Psoas muscle (tissue), 8 donors: ENCODE data around the gene TGDS. TPM values are rescaled to one million over a fixed set of nuclear protein-coding genes. Genes with fewer than 3 reads are reported as not detected.

ENCODE experiments used
- ATAC-seq, 4 donors: fragments of 200-7000 bp; cut with Tn5 transposase; one replicate each; pipeline ENCODE4 v1.9.1; 2020; ENCODE audit warnings: moderate library complexity in 3 of 4, mild to moderate bottlenecking in 2 of 4
- DNase-seq, 2 donors: peaks; one replicate each; pipeline ENCODE4 v3.0.0-alpha.2; 2020
- H3K27ac ChIP-seq: fragments of 200-600 bp; one replicate; pipeline ENCODE4 v1.8.0; 2022
- H3K27me3 ChIP-seq, 3 donors: fragments of 200-600 bp in 1 of 3; one replicate each; pipeline versions ENCODE4 v1.6.1 to v1.8.0; 2013 to 2022; ENCODE audit warnings: low read length in 2 of 3, mild to moderate bottlenecking in 2 of 3, moderate library complexity in 1 of 3; ENCODE audit not compliant: insufficient read depth in 3 of 3
- H3K36me3 ChIP-seq, 2 donors: fragments of 200-600 bp in 1 of 2; one replicate each; pipeline versions ENCODE4 v1.6.1 to v1.8.0; 2013 to 2022; ENCODE audit warnings: low read depth in 1 of 2, mild to moderate bottlenecking in 1 of 2, moderate library complexity in 1 of 2; ENCODE audit not compliant: insufficient read depth in 1 of 2
- H3K4me1 ChIP-seq: fragments of 200-600 bp; one replicate; pipeline ENCODE4 v1.8.0; 2022
- H3K4me3 ChIP-seq: fragments of 200-600 bp; one replicate; pipeline ENCODE4 v1.8.0; 2022; ENCODE audit warnings: mild to moderate bottlenecking
- H3K9me3 ChIP-seq: fragments of 200-600 bp; one replicate; pipeline ENCODE4 v1.8.0; 2022
- CTCF ChIP-seq: fragments of 200-600 bp; IDR thresholded peaks from one replicate; pipeline ENCODE4 v1.8.0; 2022; ENCODE audit warnings: antibody characterized with exemption
- WGBS, 3 donors: extraction: QIAGEN DNeasy Blood & Tissue Kit; methylation state at CpG; one replicate each; pipeline versions ENCODE4 v1.1.6 to v1.1.7; 2013; 5-methylcytosine and 5-hydroxymethylcytosine counted together
- intact Hi-C, 2 donors: fragments of 100-400 bp; cut with DNase I; formaldehyde crosslinking; loops; one replicate each; pipeline versions ENCODE4 v1.11.0 to v1.14.2; 2022
- polyA plus RNA-seq, 3 donors: library from polyadenylated mRNA; stranded (reverse); fragments of 200-250 nt; gene quantifications; one replicate each; pipeline ENCODE4 v1.2.3, GENCODE V29; 2013
- total RNA-seq, 4 donors: library from RNA; stranded (reverse); fragmentation: NEBNext Ultra II Directional in 2 of 4; extraction: Animal tissue kit (Norgen Biotek cat#: 25700) in 2 of 4; gene quantifications; one replicate each; pipeline versions ENCODE4 v1.2.1 to v1.2.4, GENCODE V29; 2021 to 2023
- donor health status: healthy with polysubstance abuse.
- donor health status: DM: no; HTN: no; CAD: no; lungs with moderate emphysema.
- donor health status: Bipolar disorder and iron deficiency.
- donor health status: healthy.
- donor health status: DM: yes; HTN: yes; CAD: no.
- donor health status: DM: no; HTN: no; CAD: no.
- donor health status: DM: no; HTN: no; CAD: no.
- donor health status: DM: yes; HTN: yes; CAD: no.

Gene TGDS
- total and polyA plus RNA-seq, 7 donors, result 2.4 to 6.2 (median 3.4) TPM

DNA sequence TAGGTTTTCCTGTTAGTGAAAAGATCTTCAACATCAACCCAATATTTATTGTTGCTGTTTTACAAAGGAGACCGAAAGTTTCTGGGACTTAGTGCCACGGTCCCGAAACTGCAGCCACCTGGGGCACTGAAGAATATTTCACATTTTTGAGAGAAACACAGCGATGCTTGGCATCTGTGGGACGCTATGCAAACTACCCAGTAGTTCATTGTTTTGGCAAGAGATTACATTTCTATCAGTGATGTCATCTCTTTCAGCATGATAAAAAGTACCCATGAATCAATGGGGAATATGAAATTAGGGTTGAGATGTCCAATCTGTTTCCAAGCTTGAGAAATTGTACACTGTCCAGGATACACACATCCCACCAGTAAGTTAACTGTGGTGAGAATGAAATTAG is 43.9 kb downstream of the TGDS start:
- intact Hi-C loops, result no loop called here
- DNase-seq, result no peak
- no peak for ATAC-seq
- TF ChIP-seq CTCF, result no peak
- H3K4me1 ChIP-seq, result peaks cover 7% of the 10 kb centered on the region
- H3K27me3 ChIP-seq, result no peaks in the 10 kb centered on the region
- H3K36me3 ChIP-seq, result no peaks in the 10 kb centered on the region
- H3K9me3 ChIP-seq, result no peaks in the 10 kb centered on the region
- 50 to 68% (median 59%) methylated on average over 5 of the region's 5 CpGs for WGBS, 3 donors
- no peak overlapping the region for H3K27ac ChIP-seq
- H3K4me3 ChIP-seq, result no peak overlapping the region

GRCh38 chr13:94550062-94550738 is 45.8 kb downstream of the TGDS start:
- Histone ChIP-seq H3K27me3 (no peaks in the 10 kb centered on the region), H3K4me3 (peak overlapping the region; percentile 92), H3K4me1 (peaks cover 7% of the 10 kb centered on the region), H3K27ac (peak overlapping the region; percentile 91), H3K36me3 (no peaks in the 10 kb centered on the region), H3K9me3 (no peaks in the 10 kb centered on the region)
- no peak for DNase-seq
- intact Hi-C loops, result no loop called here
- WGBS, 3 donors, result 21 to 24% (median 24%) methylated on average over 21 of the region's 21 CpGs
- no peak for TF ChIP-seq CTCF
- peak; percentile 39 to 54 (median 47) for ATAC-seq

- intact Hi-C loops, result loop anchor here in 1 of 2 donors (2.0 kb wide), 1 partner anchor 47 kb away; the partner anchor contains the start of gene TGDS
- peak; percentile 6 for TF ChIP-seq CTCF
Observed at GRCh38 chr13:94549232-94550061, 46.5 kb downstream of the TGDS start.

DNA sequence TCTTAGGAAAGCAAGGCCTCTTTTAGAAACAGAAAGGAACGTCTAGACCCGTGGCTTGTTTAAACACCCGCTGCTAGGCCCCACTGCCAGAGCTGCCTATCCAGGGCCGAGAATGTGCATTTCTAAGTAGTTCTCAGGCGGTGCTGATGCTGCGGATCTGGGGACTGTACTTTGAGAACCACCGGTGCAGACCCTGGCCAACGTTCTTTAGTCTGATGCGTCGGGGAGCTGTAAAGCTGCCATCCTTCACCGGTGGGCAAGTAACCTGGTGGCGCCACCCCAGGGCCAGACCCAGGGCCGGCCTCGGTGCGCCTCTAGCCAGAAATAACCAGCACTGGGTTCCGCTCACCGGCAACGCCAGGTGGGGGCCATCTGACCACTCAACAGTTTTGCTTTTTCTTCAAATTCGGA is 47.1 kb downstream of the TGDS start:
- Histone ChIP-seq H3K27me3 (no peaks in the 10 kb centered on the region), H3K4me3 (peak overlapping the region; percentile 92), H3K27ac (peak overlapping the region; percentile 91), H3K4me1 (peaks cover 7% of the 10 kb centered on the region), H3K36me3 (no peaks in the 10 kb centered on the region), H3K9me3 (no peaks in the 10 kb centered on the region)
- ATAC-seq, result peak; percentile 70 to 77 (median 75)
- WGBS, 3 donors, result 1 to 5% (median 1%) methylated on average over 19 of the region's 19 CpGs
- no peak for TF ChIP-seq CTCF
- peak in 1 of 2 donors; percentile 77 for DNase-seq
- intact Hi-C loops, result loop anchor here in 1 of 2 donors (2.0 kb wide), 1 partner anchor 48 kb away; the partner anchor contains the start of gene TGDS

More at GRCh38 chr13:94549232-94550061, 46.5 kb downstream of the TGDS start:
- 1% methylated on average over 66 of the region's 66 CpGs for WGBS, 3 donors
- Histone ChIP-seq H3K4me3 (peak overlapping the region; percentile 92), H3K27me3 (no peaks in the 10 kb centered on the region), H3K4me1 (peaks cover 7% of the 10 kb centered on the region), H3K27ac (peak overlapping the region; percentile 91), H3K36me3 (no peaks in the 10 kb centered on the region), H3K9me3 (no peaks in the 10 kb centered on the region)
- peak; percentile 93 to 97 (median 95) for ATAC-seq
- DNase-seq, result peak; percentile 91 to 96
